NB4 (cell line): ENCODE data around the gene RAB40C.

Source experiments
- POLR2A ChIP-seq: IDR thresholded peaks from 2 replicates; pipeline ENCODE4 v1.6.1; 2011; ENCODE audit warnings: mild to moderate bottlenecking; ENCODE audit not compliant: insufficient read length; ENCODE audit errors: extremely low read depth
- TF ChIP-seq, protein P1 (sequence below): IDR thresholded peaks from one replicate; pipeline ENCODE4 v1.5.1; 2012; ENCODE audit warnings: low read depth, low read length

DNA sequence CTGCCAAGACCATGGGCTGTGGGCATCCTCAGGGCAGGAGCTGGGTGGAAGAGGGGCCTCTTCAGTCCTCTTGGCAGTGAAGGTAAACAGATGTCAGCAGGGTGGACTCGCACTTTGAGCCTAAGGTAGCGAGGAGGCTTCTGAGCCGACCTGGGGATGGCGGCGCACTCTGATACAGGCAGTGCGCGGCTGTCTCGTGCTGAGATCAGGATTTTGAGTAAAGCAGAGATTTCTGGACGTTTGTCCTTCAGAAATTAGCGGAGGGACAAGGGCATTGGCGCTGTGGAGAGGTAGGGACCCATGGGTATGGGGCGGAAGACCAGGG, 6.8 kb downstream of the RAB40C start:
- TF ChIP-seq, protein P1, sequence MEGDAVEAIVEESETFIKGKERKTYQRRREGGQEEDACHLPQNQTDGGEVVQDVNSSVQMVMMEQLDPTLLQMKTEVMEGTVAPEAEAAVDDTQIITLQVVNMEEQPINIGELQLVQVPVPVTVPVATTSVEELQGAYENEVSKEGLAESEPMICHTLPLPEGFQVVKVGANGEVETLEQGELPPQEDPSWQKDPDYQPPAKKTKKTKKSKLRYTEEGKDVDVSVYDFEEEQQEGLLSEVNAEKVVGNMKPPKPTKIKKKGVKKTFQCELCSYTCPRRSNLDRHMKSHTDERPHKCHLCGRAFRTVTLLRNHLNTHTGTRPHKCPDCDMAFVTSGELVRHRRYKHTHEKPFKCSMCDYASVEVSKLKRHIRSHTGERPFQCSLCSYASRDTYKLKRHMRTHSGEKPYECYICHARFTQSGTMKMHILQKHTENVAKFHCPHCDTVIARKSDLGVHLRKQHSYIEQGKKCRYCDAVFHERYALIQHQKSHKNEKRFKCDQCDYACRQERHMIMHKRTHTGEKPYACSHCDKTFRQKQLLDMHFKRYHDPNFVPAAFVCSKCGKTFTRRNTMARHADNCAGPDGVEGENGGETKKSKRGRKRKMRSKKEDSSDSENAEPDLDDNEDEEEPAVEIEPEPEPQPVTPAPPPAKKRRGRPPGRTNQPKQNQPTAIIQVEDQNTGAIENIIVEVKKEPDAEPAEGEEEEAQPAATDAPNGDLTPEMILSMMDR = no peak
- no peak for TF ChIP-seq POLR2A
